Stimulated activated CD4-positive, alpha-beta T cell treated with anti-CD3 and anti-CD28 coated beads, Interleukin-1b, Interleukin-23, amount 100 ng/mL, for 1 hour (primary cell): ENCODE results near the gene PRKAG2.
"Not testable (repeated sequence)": the region's sequence is repeated elsewhere in the genome, so short reads cannot be mapped to it uniquely, and the experiment has no call there.

ENCODE experiments used
- DNase-seq, 2 donors: peaks; one replicate each; pipeline ENCODE4 v3.0.0-alpha.2; 2020; ENCODE audit warnings: low read depth in 2 of 2

The PRKAG2 gene

DNA sequence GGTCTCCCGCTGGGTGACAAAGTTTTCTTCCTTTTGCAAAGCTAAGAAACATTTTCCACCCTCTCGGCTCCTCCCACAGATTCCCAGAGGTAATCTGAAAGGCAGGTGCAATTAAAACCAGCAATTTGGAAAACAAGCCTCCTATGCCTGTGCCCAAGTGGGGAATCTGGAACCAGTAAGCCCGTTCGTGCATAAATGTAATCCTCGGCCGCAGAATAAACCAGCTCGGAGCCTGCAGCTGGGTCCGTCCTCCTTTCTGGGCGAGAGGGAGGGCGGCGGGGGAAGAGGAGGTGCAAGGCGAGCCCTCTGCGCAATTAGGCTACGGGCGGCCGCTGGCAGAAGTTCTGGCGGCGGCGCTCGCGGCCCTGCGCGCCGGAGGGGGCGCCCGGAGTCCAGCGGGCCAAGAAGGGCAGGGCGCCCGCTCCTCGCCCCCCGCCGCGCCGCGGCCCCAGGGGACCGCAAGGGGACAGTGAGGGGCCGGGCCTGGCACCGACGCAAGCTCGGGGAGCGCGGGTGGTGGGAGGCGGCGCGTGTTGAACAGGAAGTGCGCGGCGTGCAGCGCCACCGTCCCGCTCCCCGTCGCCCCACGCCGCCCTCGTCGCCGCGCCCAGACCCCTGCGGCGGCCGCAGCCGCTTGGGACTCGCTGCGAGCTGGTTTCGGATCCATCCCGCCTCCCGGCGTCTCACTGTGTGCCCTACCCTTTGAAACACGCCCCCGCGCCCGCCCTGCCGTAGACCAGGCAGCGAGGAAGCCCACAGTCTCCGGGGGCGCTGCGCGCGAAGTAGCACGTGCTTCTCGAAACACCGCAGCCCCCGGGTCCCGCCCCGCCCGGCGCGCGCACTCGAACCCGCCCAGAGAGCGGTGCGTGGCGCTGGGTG lies at the start of gene PRKAG2:
PRKAG2 (minus strand) TSS at position 217 of the 879 bp plus-strand sequence. CDS start 495 bp downstream, outside the sequence.
- peak; percentile 25 to 50 for DNase-seq

- DNase-seq: no peak
Measured at GRCh38 chr7:151926336-151926712, 49.4 kb upstream of the PRKAG2 start.

DNA sequence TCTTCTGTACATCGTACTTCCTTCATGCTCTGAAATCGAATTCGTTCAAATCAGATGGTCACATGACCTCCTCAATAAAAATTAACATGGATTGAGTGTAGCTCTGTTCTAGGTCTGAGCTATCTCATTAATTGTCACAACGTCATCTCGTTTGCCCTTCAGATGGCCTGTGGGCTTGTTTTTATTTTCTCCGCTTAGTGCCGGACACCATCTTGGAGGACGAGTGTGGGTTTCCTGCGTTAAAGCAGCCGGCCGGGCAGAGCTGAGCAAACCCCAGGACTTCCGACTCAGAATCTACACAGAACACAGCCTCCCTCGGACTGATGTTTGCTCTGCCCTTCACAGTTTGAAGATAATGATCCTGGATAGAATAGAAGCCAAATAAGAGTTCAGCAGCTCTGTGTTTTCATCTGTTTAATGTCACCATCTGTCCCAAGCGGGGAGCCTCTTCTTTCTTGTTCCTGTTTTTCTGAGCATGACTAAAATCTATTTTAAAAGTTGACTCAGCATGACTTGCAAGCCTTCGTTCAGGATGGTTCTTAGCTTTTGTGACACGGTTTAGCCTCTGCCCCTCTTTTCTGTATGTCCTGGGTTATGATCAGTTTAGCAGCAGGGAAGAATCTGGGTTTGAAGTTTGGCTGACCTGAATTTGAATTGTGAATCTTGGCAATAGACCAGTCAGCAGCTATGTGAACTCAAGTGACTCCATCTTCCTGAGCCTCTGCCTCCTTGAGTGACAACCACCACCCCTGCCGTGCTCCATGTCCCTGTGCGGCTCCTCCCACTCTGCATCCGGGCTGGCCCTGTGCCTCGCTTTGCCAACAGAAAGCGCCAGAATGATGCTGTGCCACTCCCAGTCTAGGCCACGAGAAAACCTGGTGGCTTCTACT lies 48.8 kb upstream of the PRKAG2 start:
- no peak for DNase-seq

DNA sequence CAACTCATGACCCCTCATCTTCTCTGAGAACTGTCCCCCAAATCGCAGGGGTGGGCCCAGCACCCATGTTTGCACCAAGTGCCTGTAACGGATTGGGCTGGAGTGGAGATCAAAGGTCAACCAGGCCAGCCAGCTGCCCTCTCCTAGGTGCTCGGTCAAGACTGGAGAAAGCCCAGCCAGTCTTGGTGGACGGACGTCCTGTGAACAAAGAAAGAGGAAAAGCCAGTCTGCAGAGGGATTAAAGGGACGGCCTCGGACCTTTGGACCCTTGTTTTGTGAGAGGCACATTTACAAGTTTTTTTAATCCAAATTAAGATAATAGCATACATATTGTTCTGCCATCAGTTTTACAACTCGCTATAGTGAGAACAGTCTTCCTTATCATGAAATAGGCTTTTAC lies 47.6 kb upstream of the PRKAG2 start:
- DNase-seq: no peak

DNA sequence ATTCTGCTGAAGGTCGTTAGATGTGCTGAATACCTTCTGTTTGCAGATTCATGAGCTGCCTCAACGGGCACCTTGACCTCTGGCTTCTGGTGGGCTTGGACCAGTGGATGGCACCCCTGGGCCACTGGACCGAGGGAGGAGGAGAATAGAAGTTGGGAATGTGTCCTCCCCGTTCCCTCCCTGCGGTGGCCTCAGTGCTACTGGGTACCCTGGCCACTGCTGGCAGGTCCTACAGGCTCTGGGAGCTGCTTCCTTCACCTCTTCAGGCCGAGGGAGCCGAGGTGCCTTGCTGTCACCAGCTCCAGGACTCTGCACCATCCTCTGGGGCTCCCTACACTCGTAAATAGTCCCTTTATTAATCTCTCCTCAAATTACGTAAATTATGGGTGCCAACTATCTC lies 47.1 kb upstream of the PRKAG2 start:
- no peak for DNase-seq

- DNase-seq: no peak
Measured at GRCh38 chr7:151923097-151923876, 46.4 kb upstream of the PRKAG2 start.

- DNase-seq: no peak
Measured at GRCh38 chr7:151921451-151921850, 44.5 kb upstream of the PRKAG2 start.

DNA sequence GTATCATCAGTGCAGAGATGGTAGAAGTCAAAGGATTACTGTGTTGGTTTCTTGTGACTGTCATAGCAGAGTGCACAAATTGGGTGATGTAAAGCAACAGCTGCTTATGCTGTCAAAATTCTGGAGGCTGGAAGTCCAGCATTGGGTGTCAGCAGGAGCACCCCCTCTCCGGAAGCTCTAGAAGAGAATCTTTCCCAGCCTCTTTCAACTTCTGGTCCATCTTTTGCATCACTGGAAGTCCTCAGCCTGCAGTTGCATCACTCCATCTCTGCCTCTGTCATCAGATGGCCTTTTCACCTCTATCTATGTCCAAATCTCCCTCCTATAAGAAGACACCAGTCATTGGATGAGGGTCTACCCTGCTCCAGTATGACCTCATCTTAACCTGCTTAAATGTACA lies 43.6 kb upstream of the PRKAG2 start:
- DNase-seq: no peak

DNA sequence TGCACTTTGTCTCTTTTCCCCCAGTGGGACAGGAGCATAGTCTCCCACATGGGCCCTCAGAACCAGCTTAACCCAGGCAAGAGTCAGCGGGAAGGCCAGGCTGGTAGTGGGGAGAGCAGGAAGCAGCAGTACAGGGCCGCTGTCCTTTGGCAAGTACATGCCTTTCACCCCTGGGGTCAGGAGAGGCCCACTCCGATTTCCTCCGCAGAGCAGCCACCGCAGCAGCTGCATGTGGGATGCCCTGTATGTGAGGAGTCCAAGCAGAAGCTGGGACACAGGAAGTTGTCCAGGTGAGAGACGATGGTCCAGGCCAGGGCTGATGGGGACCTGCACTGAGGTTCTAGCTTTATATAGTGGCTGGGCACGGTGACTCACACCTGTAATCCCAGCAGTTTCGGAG lies 42.7 kb upstream of the PRKAG2 start:
- DNase-seq: no peak

- no peak for DNase-seq
Measured at GRCh38 chr7:151918510-151918843, 41.6 kb upstream of the PRKAG2 start.

DNA sequence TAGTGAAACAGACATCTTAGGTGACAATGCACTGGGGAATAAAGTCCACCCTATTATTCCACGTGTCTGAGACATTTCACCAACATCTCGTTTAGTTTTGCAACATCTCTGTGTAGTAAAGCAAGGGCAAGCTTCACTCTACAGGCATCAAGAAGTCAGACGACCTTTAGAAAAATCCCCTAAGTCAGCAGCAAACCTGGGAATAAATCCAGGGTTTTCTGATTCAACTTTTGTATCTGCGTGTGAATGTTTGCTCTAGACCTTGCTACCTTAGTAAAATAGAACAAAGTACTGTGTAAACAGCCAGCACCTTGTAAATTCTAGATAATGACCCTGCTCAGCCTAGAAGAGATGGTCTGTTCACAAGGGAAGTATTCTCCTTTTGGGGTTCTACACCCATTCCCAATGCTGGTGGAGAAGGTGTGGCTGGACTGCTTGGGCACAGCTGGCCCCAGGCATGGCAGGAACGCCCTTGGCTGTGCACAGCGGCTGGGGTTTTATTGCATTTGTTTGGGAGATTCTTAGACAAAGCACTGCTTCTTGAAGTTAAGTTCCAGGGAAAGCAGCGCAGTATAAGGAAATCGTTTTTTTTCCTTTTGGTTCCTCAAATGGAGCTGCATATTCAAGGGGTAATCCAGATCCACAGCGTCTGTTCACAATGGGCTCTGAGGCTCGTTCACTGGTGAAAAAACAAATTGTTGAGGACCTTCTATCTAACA lies 41.0 kb upstream of the PRKAG2 start:
- DNase-seq: no peak

DNA sequence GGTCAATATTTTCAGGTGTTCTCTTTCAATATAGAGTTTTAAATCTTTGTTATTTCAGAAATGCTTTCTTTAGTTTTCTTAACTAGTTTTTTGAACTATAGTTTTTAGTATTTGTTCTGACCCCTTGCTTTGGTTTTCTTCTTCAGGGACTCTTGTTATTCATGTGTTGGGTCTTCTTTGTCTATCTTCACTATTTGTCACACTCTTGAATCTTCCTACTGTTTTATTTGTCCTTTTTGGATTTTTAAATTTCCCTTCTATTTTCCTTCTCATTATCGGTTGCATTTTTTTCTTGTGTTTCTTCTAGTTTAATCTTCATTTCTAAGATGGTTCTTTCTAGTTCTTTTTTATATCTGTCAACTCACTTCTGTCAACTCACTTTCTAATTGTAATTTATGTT lies 37.1 kb upstream of the PRKAG2 start:
- DNase-seq: no peak

GRCh38 chr7:151910655-151911054 lies 33.7 kb upstream of the PRKAG2 start:
- not testable (repeated sequence) for DNase-seq

DNA sequence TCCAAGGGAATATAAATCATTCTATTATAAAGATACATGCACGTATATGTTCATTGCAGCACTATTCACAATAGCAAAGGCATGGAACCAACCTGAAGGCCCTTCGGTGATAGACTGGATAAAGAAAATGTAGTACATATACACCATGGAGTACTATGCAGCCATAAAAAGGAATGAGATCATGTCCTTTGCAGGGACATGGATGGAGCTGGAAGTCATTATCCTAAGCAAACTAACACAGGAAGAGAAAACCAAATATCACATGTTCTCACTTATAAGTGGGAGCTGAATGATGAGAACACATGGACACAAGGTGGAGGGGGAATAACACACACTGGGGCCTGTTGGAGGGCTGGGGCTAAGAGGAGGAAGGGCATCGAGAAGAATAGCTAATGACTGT lies 30.2 kb upstream of the PRKAG2 start:
- DNase-seq: not testable (repeated sequence)

DNA sequence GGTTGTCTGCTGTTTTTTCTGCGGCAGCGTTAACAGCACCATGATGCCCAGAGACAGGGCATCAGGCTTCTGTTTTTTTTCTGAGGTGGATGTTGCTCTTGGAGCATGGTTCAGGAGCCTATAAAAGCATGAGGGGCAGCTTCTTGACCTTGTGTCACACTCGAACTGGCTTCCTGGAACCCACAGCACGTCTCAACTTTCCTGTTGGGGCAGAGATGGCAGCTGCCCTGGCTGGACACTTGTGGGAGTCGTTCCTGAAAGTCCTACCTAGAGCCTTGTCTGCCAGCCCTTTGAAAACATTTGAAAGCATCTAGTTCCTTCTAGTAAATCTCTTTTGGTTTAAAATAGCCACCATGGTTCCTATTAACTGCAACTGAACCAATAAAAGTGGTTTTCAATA lies 28.9 kb upstream of the PRKAG2 start:
- DNase-seq: no peak

GRCh38 chr7:151905353-151905752 lies 28.4 kb upstream of the PRKAG2 start:
- DNase-seq: no peak

GRCh38 chr7:151904270-151904669 lies 27.4 kb upstream of the PRKAG2 start:
- DNase-seq: no peak

DNA sequence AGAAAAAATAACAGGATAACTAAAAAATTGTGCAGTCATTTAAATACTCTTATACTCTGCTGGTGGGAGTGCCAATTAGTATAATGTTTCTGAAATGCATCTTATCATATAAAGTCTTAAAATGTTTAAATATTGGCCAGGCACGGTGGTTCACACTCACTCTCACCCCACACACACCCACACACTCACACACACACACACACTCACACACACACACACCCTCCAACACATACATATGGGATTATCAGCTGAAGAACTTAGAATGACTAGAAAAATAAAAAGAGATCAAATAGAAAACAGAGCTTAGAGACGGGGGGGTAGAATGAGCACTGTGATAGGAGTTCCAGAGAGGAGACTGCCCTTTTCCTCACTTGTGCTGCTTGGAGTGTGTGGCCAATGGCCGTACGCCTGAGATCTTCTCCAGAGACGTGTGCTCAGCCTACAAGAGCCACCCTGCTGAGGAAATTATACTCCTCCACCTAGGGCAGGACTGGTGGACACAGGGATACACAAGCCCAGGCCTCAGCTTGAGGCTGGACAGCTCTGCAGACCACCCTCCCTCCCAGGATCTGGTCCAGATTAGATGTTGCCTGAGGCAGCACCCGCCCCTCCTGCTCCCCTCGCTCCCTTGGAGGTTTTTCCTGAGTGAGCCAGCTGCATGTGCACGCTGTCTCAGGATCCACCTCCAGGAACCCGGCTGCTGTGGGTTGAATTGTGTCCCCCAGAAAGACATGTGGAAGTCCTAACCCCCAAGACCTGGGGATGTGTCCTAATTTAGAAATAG lies 26.5 kb upstream of the PRKAG2 start:
- no peak for DNase-seq

DNA sequence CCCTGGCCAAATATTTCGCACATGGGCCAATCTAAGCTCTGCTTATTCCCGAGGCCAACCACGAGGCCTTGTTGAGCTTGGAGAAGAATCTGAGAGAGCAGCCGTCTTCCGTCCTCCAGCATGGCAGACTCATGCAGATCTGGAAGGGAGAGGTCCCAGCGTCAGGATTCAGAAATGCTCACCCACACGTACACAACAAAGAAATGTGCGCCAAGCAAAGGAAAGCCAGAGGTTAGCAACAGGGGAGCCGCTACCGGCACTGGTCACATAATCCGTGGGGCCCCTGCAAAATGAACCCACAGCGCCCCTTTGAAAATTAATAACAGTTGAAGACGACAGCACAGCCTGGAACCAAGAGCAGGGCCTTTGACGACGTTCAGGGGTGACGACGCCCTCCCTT lies 25.4 kb upstream of the PRKAG2 start:
- DNase-seq: no peak

DNA sequence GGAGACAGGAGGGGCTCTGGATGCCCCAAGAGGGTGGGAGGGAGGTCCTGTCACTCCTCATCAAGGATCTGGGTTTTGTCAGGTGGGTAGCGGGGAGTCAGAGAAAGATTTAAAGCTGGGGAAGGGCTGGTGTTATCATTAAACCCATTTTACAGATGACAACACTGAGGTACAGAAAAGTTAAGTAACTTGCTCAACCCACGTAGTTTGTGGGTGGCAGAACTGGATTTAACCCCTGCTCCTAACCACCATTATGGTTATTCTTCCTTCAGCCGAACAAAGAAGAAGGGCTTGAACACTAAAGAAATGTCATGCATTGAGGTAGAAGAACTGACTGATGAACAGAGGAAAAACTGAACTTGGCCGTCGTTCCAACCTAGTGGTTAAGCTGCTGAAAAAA lies 24.9 kb upstream of the PRKAG2 start:
- DNase-seq: no peak
